Dedifferentiated amniotic fluid mesenchymal stem cell (primary cell): Measurements from ENCODE around the gene GALNT12.

Experiments used
- DNase-seq: peaks from one replicate; pipeline ENCODE4 v3.0.0-alpha.2; 2016; ENCODE audit errors: extremely low spot score

The GALNT12 gene

DNA sequence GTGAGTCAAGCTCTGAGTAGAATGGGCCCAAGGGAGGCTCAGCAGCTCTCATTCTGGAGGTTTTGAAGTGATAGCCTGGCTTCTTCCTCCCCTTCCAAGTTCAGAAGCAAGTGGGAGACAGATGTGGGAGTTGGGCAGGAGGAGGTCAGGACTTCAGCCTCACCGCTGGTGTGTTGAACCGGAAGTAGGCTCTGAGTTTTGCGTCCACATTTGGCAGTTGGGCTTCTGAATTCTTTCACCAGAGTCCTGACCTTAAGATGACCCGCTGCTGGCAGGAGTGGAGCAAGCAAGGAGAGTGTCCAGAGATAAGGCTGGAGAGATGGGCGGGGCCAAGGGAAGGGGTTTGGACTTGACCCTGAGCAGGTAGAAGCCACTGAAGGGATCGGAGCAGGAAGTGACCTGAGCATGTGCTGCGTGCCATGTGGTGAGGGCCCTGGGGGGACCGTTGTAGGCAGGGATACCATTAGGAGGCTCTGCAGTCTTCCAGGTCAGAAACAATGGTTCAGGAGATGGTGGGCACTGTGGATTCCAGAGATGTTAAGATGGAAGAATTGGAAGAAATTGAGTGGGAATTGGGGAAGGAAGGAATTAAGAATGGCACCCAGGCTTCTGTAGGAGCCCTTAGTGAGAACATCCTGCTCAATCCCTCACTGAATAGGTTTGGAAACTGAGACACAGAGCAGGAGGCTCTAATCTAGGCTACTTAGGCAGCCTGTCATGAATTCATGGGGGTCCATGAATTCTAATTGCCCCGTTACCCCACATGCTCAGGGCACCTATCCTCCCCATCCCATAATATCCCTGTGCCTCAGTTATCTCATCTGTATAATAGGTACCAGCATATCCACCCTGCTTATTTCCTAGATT, 25.9 kb downstream of the GALNT12 start:
- DNase-seq: no peak

DNA sequence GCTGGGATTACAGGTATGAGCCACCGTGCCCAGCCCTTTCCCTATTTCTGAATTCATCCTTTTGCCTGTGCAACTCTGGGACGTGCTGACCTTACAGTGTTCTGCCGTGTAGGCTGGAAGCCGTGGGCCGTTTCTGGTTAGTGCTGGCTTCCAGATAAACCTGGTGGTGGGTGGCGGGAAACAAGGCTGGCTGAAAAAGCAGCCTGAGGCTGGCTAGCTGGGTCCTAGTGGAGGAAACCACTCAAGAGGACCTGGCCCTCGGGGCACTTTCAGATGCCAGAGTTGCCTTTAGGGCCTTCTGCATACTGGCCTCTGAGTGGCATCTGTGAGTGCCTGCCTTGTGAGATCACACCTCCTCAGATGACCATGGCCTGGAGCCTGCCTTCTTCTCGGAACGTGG, 26.9 kb downstream of the GALNT12 start:
- no peak for DNase-seq

DNA sequence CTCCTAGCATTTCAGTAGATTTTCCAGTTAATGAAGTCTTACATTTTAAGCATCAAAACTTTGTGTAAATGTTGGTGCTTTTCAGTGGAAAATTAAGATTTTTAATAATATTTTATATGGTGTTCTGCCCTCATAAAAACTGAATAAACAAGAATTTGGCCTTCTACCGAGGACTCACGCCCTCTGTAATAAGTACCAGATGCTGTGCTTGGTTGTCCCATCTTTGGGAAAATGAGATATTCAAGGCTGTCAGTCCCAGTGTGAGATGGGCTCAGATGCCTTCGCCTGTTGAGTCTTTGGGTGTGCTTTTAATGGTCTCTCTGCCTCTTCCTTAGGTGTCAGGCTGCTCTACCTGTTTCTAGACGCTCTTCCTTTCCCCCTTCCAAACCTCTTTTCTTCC, 28.7 kb downstream of the GALNT12 start:
- DNase-seq: no peak

DNA sequence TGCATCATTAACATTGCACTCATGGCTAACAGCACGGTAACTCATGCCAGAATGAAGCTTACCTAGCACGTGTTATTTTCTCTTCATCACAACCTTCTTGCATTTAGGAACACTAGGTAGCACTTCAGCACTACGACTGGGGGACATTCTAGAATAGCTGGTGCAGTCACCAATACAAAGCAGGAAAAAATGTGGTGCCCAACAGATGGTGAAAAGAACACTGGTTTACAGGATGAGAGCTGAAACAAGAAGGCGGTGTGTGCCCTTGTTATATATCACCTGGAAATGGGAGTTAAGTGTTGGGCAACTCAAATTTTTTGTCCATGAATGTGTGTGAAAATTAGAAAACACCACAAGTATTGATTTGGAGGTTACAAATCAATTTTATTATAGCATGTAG, 30.0 kb downstream of the GALNT12 start:
- DNase-seq: no peak

DNA sequence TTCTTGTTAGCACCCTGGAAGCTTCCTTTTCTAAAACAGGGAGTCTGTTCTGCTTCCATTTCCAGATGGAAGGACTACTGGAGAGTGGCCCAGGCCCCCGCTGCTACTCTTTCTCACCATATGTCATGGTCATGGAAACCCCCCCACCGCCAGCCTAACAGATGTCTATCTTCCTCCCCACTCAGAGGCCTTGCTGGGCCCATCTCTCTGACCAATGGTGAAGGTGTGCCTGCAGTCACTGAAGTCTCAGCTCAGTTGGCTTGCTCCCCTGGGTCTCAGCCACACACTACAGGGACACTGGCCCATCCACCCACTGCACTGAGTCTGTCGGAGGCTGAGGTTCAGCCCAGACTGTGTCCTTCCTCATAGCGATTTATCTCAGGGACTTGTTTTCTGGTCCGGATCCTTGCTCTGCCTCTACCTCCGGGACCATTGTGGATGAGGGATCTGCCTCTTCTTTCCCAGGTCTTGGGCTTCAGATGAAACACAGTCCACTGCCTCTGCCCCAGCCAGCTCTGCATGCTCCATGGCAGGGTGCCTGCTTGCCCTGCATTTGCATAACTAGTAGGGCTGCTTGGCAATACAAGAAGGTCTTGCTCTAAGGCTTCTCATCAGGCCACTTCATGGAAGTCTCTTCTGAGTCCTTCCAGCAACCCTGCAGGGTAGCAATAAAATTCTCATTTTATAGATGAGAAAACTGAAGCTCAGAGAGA, 30.8 kb downstream of the GALNT12 start:
- DNase-seq: no peak

DNA sequence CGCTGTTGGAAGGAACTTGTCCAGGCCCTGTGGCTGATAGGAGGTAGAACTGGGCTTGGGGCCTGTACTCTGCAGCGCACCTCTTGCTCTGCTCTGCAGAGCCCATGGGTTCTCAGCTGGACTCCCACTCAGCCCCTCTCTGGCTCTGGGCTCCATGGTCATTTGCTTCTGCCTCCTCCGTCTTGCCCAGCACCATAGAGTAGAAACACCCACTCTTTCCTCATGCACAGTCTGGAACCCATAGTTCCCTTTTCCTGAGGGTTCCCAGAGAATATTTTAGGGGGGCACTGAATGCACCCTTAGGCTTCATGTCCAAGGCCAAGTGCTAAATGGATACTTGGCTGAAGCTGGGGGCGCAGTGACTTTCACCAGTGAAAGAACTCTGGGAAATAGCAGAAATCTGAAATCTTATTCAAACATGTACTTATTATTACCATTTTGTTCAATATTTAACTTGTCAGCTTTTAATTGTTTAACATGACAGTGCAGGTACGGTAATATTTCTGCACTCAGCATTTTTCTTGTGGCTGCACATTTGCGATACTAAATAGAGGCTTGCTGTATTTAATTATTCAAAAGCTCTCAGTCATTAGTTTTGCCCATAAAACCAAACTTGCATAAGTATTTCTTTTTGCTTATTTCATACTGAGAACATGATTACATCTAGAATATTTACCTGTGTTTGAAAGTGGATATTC, 31.5 kb downstream of the GALNT12 start:
- DNase-seq: no peak

DNA sequence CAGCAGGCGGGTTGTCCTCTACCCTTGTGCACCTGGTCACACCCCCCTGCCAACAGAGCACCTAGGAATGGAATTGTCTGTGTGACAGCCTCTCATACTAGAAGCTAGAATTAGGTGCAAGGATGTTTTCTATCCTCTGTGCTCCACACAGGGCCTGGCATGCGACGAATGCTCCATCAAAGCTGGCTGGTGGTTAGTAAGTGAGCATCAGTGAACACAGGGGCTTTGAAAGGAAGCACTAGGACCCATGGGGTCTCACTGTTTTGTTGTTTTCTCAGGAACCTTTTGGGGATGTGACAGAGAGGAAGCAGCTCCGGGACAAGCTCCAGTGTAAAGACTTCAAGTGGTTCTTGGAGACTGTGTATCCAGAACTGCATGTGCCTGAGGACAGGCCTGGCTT, 32.3 kb downstream of the GALNT12 start:
- DNase-seq: no peak

DNA sequence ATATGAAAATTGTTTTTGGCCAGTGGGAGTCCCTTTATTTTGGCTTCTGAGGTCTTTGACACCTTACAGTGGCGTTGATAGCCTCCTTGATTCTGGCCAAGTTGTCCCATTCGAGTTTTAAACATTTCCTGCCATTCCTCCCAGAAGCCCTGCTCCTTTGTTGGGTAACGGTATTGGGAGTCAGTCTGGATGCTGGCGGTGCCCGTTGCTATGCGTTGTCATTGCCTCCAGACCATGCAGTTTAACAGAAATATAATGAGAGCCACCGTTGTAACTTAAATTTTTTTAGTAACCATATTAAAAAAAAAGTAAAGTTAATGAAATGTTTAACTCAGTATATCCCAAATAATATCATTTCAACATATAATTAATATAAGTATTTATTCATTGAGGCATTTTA, 35.0 kb downstream of the GALNT12 start:
- DNase-seq: no peak

DNA sequence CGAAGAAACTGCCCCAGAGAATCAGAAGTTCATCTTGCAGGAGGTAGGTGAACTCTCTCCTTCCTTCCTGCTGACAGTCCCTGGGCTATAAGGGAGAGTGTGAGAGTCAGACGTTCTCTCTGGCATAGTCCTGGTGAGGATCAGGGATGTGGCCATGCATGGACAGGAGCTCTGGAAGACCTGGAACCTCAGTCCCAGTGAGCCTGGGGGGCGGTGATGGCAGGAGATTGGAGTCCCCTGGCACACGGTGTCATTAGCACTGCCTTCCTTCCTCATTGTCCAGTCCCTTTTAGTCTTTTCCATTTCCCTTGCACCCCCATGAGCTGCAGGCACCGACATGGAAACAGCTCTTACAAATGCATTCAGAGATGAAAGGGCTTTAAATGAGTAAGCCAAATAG, 38.6 kb downstream of the GALNT12 start:
- DNase-seq: no peak

DNA sequence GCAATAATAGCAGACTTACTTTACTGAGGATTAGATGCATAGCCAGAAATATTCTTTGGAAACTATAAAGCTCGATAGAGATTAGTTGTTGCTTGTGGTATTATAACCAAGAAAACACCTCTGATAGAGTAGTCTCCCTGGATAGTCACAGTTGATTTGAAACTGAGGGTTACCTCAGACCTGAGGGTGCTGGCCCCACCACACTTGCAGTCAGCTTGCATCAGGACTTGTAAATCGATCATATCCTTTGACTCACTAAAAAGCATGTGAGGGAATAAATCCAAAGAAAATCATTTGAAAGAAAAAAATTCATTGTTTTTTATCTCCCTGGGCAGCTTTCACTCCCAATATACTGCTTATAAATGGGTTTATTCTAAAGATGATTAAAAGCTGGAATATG, 39.4 kb downstream of the GALNT12 start:
- peak; percentile 23 for DNase-seq

DNA sequence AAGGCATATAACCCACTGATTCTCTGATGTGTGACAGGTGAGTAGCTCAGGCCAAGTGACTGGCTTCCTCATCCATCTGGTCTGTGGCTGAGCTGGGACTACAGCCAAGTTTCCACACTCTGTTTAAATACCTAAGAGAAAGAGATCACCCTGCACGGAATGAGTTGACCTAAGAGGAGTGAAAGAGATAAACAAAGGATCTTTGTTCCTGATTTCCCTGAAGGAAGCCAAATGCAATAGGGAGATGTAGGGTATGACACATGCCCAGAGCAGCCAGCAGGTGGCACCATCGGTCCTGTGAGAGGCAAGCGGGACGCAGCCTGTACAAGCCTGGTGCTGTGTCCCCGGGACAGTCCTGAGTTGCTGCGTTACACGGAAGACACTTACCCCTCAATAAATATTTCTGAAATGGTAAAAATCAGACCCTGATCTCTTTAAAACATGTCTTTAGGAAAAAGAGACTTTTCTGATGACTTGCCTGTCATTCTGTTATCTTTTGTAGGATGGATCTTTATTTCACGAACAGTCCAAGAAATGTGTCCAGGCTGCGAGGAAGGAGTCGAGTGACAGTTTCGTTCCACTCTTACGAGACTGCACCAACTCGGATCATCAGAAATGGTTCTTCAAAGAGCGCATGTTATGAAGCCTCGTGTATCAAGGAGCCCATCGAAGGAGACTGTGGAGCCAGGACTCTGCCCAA, 41.1 kb downstream of the GALNT12 start:
- peak; percentile 90 for DNase-seq

DNA sequence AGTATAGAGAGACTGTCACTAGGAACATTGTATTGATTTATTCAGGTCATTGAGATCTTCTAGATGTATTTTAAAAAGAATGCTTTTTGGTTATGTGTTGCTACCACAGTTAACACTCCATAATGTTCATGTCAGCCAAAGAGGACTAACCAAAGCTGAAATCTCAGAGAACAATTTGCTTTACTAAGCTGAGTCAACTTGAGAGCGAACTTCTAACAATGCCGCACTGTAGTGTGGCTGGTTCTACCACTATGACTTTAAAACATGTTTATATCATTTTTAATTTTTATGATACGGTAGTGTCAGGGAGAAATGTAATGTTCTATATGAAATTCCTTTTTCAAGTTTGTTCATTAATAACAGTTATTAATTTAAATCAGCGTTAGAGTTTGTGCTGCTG, 42.1 kb downstream of the GALNT12 start:
- no peak for DNase-seq

DNA sequence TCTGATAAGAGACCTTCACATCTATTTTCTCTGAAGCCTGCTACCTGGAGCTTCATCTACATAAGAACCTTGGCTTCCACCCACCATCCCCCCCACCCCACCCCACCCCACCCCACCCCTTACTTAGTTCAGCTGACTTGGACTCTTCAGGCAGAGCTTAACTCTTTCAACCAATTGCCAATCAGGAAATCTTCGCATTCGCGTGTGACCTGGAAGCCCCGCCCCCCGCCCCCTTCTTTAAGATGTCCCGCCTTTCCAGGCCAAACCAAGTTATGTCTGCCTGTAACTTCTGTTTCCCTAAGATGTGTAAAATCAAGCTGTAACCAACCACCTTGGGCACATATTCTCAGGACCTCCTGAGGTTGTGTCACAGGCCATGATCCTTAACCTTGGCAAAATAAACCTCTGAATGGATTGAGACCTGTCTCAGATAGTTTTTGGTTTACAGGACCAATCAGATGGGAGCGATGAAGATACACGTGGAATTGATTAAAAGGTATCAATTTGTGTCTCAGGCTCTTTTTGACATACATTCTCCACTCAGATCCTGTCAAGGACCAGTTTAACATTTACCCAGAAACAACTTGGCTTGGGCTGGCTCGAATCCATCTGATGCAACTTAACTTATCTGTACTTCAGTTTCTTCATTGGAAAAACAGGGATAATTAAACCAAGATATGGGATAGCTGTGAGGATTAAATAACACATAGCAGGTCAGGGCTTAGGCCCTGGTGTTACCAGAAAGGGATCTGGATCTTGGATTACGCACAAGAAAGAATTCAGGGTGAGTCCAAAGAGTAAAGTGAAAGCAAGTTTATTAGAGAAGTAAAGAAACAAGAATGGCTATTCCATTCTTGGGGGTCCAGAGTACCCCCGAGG, 43.6 kb downstream of the GALNT12 start:
- no peak for DNase-seq

DNA sequence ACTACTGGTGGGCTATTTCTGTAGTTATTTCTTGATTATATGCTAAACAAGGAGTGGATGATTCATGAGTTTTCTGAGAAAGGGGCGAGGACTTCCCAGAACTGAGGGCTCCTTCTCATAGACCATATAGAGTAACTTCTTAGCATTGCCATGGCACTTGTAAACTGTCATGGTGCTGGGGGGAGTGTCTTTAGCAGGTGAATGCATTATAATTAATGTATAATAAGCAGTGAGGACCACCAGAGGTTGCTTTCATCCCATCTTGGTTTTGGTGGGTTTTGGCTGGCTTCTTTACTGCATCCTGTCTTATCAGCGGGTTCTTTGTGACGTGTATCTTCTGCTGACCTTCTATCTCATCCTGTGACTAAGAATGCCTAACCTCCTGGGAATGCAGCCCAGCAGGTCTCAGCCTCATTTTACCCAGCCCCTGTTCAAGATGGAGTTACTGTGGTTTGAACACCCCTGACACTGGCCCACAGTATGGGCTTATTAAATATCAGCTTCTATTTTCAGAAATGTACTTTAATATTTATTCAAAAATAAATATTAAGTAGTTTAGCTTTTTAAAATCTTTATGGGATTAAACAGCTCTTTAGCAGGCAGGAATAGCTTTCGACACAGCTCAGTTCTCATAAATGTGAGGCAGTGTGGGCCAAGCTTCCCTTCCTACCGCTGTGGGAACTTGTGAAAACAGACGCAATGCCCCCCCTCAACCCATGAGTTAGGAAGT, 44.4 kb downstream of the GALNT12 start:
- no peak for DNase-seq

DNA sequence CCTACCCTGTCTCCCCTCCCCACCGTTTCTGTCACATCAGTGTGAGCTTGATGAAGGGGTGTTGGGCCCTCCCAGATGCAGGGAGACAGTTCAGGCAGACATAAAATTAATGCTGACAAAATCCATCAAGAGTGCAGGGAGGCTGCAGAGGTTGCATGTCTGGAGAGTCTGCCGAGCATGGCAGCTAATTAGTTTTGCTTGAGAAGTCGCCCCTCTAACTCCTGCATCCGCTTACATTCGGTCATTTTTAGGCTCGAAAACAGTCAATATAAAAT, 44.9 kb downstream of the GALNT12 start:
- DNase-seq: no peak

DNA sequence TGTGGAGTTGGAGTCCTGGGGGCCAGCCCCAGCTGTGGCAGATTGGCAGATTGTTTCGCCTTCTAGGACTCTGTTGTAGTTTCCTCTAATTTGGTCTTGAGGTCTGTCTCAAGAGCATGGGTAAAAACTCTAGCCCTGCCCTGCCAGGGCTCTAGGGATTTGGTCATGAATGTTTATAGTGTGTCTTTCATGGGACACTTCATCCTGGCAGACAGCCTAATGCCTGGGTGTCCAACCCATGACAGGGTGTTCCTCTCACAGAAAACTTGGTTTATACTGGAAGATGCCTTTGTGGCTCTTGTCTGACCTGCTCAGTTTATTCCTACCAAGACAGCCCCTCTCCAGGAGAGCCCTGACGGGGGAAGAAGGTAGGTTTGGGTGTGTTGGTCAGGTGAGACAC, 45.5 kb downstream of the GALNT12 start:
- DNase-seq: no peak

DNA sequence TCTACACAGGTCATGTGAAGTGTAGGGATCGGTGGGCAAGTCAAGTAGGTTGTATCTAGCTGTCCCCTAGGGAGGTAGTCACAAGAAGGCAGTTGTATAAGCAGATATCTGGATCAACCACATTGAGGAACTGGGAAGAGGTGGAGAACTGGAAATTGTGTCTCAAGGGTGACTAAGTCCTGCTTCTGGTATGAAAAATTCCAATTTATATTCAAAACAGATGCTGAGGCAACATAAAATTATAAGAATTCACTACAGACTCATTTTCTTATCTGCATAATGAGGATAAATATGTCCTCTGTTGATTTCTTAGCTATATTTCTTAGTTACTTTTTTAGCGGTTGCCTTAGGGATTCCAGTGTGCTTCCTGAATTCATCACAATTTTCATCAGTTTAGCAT, 46.8 kb downstream of the GALNT12 start:
- peak; percentile 57 for DNase-seq

DNA sequence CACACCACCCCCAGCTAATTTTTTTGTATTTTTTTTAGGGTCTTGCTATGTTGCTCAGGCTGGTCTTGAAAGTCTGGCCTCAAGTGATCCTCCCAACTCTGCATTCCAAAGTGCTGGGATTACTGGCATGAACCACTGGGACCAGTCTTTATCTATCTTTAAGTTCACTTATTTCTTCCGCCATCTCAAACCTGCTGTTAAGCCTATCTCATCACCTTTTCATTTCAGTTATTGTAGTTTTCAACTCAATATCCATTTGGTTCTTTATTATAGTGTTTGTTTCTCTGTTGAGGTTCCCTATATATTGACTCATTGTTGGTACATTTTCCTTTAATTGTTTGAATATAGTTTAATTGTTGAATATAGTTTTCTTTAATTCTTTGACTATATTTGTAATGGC, 48.1 kb downstream of the GALNT12 start:
- no peak for DNase-seq

DNA sequence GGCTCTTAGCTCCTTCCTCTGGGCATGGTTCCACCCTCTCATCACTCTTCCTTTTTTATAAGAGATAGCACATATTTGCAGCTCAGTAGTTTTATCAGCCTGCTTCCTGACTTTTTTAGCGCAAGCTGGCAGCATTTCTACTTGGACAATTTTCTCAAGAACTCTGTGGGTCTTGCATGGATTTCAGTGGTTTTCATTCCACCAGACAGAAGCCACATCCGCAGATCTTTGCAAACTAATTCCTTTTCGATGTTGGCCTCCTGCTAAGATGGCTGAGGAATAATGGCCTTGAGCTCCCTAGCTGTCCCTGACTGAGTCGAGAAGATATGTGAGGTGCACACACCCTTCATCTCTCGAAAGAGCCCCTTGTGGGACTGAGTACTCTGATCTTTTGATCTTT, 49.5 kb downstream of the GALNT12 start:
- no peak for DNase-seq

DNA sequence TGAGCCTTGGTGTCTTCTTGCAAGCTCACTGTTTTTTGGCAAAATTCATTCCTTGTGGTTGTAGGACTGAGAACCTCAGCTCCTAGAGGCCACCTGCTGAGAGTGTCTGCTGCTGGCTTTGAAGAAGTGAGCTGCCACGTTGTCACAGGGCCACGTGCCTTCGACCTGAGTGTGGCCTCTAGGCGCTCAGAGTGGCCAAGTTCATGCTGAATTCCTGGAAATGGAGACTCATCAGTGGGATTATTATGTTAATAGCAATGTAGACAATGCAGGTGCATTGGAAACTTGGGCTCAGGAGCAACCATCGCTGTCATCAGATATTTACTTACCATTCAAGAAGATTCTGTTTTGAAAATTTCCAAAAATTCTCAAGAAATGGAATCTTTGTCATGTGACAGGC, 52.5 kb downstream of the GALNT12 start:
- DNase-seq: no peak

DNA sequence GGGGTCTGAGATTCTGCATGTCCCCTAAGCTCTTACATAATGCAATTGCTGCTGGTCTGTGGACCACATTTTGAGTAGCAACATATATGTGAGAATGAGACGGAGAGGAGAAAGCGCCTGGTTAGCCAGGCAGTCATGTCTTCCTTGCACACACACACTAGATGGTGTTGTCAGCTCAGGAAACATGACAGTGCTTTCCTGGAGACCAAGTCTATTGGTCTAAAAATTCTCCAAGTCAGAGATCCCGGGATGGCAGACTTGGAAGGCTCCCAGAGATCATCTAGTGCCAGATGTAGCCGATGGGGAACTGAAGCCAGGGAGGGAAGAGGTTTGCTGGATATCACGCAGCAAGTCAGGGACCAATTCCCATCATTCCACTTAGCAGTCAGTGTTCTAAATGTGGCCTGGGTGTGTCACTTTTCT, 53.4 kb downstream of the GALNT12 start:
- DNase-seq: peak; percentile 99
